NK-92 (cell line): ENCODE data around the gene HELQ.

Experiments used
- DNase-seq: peaks from one replicate; lab custom pipeline; 2025; ENCODE audit not compliant: unreplicated experiment; lab: John Stamatoyannopoulos, UW

Gene HELQ

GRCh38 chr4:83371235-83371634 is 84.4 kb downstream of the HELQ start:
- DNase-seq = no peak

GRCh38 chr4:83370640-83370906 is 85.0 kb downstream of the HELQ start:
- DNase-seq = no peak

DNA sequence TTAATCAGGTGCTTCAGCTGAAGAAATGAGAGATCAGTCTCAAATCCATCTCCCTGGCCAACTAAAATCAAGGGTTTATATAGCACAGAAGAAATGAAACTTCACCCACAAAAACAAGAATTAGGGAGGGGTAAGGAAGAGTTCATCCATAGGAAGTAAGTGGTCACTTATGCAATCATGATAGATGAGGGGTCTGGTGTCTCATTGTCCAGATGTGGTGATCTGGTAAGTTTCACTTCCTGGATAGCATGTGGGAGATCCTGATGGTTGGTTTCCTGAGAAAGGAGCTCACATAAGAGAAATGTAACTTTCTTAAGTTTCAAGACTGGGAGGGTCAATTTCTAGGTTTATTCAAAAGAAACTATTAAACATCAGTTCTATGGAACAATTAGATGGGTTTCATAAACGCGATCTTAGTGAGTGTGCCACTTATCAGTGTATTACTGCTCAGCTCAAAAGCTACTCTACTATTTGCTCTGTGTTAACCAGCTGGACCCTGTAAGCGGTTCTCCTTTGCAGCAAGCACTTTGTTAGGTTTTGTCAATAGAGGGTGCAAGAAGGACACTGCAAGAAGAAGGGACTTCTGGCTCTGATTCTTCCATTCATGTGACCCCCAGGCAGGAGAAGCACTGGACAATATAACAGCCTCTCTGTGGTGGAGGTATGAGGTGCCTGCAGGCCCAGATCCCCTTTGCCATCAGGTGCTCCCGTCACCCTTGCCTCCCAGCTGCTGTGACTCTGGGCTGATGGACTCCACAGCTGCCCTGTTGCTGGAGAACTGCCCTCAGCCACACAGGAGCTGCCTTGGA is 85.6 kb downstream of the HELQ start:
- DNase-seq = no peak

- DNase-seq = no peak
These were observed 91.3 kb downstream of the HELQ start for GRCh38 chr4:83364312-83364711.

DNA sequence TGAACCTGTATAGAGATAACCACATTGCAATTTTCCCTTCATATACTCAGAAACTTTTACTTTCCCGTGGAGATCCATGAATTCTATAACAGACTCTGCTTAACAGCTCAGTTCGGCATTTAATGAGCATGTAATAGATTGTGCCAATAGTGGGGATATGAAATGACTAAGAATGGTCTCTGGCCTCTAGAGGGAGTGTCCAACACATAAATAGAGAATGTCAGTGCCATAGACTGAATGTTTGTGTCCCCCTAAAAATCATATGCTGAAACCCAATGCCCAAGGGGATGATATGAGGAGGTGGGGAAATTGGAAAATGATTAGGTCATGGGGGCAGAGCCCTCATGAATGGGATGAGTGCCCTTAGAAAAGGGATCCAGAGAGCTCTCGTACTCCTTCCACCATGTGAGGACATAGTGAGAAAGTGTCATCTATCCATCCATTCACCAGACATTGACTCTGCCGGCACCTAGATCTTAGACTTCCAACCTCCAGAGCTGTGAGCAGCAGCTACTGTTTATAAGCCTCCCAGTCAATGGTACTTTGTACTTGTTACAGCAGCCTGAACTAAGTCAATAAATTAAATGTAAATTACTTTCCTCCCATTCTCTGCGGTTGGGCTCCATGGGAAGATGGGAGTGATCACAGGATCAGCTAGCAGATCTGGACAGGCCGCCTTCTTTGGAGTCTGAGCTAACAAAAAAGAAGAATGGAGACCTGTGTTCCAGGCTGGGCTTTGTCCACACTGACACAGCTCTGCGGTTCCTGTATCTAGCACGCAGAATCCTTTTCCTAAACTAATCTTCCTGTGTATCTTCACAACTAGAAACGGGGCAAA is 92.9 kb downstream of the HELQ start:
- DNase-seq = no peak

DNA sequence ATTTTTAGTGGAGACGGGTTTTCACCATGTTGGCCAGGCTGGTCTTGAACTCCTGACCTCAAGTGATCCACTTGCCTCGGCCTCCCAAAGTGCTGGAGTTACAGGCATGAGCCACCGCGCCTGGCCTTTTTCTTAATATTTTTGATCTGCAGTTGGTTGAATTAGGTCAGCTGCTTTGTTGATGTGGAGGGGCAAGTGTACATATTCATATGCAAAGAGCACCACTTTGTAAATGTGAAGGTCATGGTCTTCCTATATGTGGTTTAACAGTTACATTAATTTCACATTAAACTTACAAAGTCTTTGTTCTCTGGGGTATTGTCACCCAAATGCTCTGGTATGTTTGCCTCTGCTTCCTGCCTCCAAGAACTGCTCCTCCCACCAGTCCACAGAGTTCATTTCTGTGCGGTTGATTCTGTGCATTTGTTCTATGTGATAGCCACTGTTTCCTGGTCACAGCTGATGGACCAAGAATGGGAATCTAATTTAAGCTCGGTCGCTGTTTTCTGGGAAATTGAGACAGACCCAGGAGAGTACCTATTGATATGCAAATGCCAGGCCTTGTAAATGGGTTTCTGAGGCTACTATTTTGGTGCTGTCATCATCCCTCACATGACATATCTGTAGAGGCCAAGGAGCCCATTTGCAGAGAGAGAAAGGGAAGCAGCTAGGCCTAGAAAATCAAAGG is 94.1 kb downstream of the HELQ start:
- DNase-seq = no peak

GRCh38 chr4:83360018-83360417 is 95.6 kb downstream of the HELQ start:
- DNase-seq = no peak

- DNase-seq = no peak
These were observed 97.2 kb downstream of the HELQ start for GRCh38 chr4:83358410-83358809.
